GM23338 (cell line): Measurements from ENCODE around the gene TBC1D21.

Source experiments
- CREB1 ChIP-seq: fragments of 250-450 bp; sonication (Bioruptor Pico); IDR thresholded peaks from 2 replicates; pipeline ENCODE4 v1.5.0; 2020; ENCODE audit warnings: low read depth, mild to moderate bottlenecking, moderate library complexity
- CTCF ChIP-seq, 2 experiments: fragments of 200-600 bp in 1 of 2; sonication (generic) in 1 of 2; conservative IDR thresholded peaks; 2 replicates each; pipeline versions ENCODE4 v1.5.1 to v1.6.1; 2016 to 2017; ENCODE audit warnings: antibody characterized with exemption in 2 of 2, low read depth in 2 of 2, mild to moderate bottlenecking in 2 of 2, moderate library complexity in 1 of 2
- ETS1 ChIP-seq: IDR thresholded peaks from 2 replicates; pipeline ENCODE4 v1.6.1; 2016; ENCODE audit warnings: antibody characterized with exemption
- EZH2 ChIP-seq: fragments of 200-600 bp; sonication (generic); IDR thresholded peaks from one replicate; pipeline ENCODE4 v1.8.0; 2017; ENCODE audit warnings: antibody characterized with exemption, mild to moderate bottlenecking, low read depth; ENCODE audit not compliant: unreplicated experiment
- EZH2phosphoT487 ChIP-seq: fragments of 200-600 bp; sonication (generic); IDR thresholded peaks from one replicate; pipeline ENCODE4 v1.8.1; 2018; ENCODE audit warnings: antibody characterized with exemption; ENCODE audit not compliant: unreplicated experiment
- JUNB ChIP-seq: IDR thresholded peaks from one replicate; pipeline ENCODE4 v1.6.1; 2016; ENCODE audit warnings: antibody characterized with exemption; ENCODE audit not compliant: unreplicated experiment
- NANOG ChIP-seq: IDR thresholded peaks from 2 replicates; pipeline ENCODE4 v1.6.1; 2016; ENCODE audit warnings: antibody characterized with exemption, borderline replicate concordance
- POLR2AphosphoS5 ChIP-seq: IDR thresholded peaks from 2 replicates; pipeline ENCODE4 v1.6.1; 2016; ENCODE audit warnings: antibody characterized with exemption, low read depth
- REST ChIP-seq: IDR thresholded peaks from one replicate; pipeline ENCODE4 v1.6.1; 2018; ENCODE audit warnings: antibody characterized with exemption; ENCODE audit not compliant: unreplicated experiment
- ZNF114 ChIP-seq: fragments of 250-450 bp; sonication (Bioruptor Pico); IDR thresholded peaks from 2 replicates; pipeline ENCODE4 v1.5.0; 2020; ENCODE audit warnings: mild to moderate bottlenecking, moderate library complexity

- TF ChIP-seq CTCF (conservative IDR thresholded peaks at IDR 0.05; ENCODE audit: low read depth in 2 of 2) = peak in 1 of 2 experiments; percentile 13; a peak in 1 of 4 replicates
- TF ChIP-seq POLR2AphosphoS5 = no peak
- TF ChIP-seq EZH2 = no peak
- TF ChIP-seq ETS1 = no peak
- TF ChIP-seq REST = no peak
- no peak for TF ChIP-seq EZH2phosphoT487
- TF ChIP-seq NANOG = no peak
- TF ChIP-seq CREB1 (CRISPR knock-in tag) = no peak
- no peak for TF ChIP-seq JUNB
- TF ChIP-seq ZNF114 (CRISPR knock-in tag) = no peak
Observed at GRCh38 chr15:73936181-73936580, 62.8 kb downstream of the TBC1D21 start.
